HG02642 (cell line): ENCODE data around the gene RGPD3.
"Not testable (repeated sequence)": the region's sequence is repeated elsewhere in the genome, so short reads cannot be mapped to it uniquely, and the experiment has no call there.

ENCODE experiments used
- ATAC-seq: cut with Tn5 transposase; IDR thresholded peaks from one replicate; pipeline ENCODE4 v1.9.1; 2021; ENCODE audit warnings: mild to moderate bottlenecking; ENCODE audit not compliant: unreplicated experiment, poor library complexity

Gene RGPD3

DNA sequence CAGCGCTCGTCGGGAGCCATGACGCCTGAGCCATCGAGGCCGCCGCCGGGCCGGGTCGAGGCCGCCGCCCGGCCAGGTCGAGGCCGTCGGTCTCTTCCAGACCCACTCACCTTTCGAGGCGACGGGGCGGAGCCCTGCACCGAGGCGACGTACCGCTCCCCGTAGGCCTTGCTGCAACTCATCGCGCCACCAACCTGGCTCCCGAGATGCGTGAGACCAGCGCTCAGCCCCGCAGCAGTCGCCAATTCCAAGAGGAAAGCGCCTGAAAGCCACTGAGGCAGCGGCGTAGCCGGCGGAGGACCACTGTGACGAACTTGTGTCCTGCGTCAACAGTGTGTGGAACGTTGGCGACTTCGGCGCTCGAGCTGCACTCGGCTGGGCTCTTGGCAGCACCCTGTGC lies at the start of gene RGPD3:
Gene RGPD3, minus strand, starts transcription at position 307 of the 400 bp plus-strand sequence. Its CDS starts 125 bp downstream, at position 182.
- not testable (repeated sequence) for ATAC-seq

DNA sequence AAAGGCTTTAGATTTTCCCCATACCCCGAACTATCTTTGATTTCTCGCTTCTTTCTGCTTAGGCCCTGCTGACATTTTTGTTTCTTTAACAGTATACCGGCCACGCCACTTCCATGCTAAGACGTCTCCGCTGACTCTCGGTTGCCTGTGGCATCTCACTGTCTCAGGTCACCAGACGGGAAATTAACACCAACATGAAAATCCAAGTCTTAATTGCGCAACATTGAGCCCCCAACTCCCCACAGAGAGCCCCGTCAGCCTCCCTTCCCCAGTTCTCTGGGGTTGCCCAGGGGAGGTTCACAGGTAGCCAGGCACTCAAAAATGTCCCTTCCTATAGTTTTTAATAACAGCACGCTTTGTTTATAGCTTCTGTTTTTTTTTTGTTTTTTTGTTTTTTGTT lies 49.1 kb upstream of the RGPD3 start:
- ATAC-seq, result no peak

GRCh38 chr2:106516864-106517263 lies 48.7 kb upstream of the RGPD3 start:
- ATAC-seq, result no peak

- ATAC-seq, result no peak
Observed at GRCh38 chr2:106516436-106516835, 48.2 kb upstream of the RGPD3 start.

GRCh38 chr2:106514827-106515226 lies 46.6 kb upstream of the RGPD3 start:
- not testable (repeated sequence) for ATAC-seq

- ATAC-seq, result not testable (repeated sequence)
Observed at GRCh38 chr2:106513391-106513790, 45.2 kb upstream of the RGPD3 start.

GRCh38 chr2:106511934-106512333 lies 43.7 kb upstream of the RGPD3 start:
- ATAC-seq, result not testable (repeated sequence)

DNA sequence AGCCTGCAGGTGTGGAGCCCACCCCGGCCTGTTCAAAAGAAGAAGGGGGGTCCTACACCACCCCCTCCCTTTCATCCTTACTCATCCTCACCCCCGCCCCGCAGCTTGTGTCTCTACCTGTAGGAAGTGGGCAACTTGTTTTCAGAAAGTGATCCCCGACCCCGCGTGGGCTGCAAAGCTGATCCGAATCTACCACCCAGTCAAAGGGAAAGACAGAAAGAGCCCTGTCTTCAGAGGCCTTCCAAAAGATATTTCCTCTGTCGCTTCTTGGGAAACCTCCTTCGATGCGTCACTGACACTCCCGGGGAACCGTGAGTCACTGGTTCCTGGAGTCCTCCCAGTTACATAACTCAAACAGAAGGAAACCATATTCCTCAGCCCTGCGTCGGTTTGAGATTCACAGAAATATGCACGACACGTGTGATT lies 43.3 kb upstream of the RGPD3 start:
- ATAC-seq, result not testable (repeated sequence)

DNA sequence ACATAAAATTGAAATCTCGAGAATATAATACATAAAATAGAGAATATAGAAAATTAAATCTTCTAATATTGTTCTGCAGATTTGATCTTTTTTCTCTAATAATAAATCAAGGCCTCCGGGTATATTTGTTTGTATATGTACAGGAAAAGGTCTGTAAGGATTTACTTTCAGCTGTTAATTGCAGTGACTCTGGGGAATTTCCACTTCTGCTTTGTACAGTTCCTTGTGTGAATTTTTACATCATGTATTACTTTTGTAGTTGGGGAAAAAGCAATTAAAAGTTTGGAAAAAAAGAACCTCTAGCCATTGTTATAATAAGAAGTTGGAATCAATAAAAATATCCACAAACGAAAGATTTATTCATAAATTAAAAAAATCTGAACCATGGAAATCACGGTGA lies 42.6 kb upstream of the RGPD3 start:
- not testable (repeated sequence) for ATAC-seq

- not testable (repeated sequence) for ATAC-seq
Observed at GRCh38 chr2:106509374-106509770, 41.2 kb upstream of the RGPD3 start.

GRCh38 chr2:106508660-106509373 lies 40.6 kb upstream of the RGPD3 start:
- ATAC-seq, result not testable (repeated sequence)

GRCh38 chr2:106506002-106506687 lies 37.9 kb upstream of the RGPD3 start:
- ATAC-seq, result not testable (repeated sequence)

GRCh38 chr2:106504787-106505186 lies 36.6 kb upstream of the RGPD3 start:
- not testable (repeated sequence) for ATAC-seq

GRCh38 chr2:106504192-106504591 lies 36.0 kb upstream of the RGPD3 start:
- not testable (repeated sequence) for ATAC-seq

DNA sequence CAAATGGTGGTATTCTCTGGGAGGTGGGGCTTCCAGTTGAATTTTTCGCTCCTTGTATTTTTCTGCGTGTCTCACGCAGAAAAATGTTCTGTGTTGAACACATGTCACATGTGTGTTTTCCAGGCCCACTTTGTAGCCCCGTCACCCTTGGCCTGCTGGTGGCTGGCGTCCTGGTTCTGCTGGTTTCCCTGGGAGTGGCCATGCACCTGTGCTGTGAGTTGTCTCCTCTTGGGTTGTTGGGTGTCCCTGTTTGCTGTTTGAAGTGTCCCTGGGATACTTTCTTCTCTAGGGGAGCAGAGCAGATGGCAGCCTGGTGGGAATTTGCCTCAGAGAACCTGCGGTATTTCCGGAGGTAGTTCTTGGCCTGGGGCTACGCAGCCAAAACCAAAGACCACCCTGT lies 34.1 kb upstream of the RGPD3 start:
- not testable (repeated sequence) for ATAC-seq

DNA sequence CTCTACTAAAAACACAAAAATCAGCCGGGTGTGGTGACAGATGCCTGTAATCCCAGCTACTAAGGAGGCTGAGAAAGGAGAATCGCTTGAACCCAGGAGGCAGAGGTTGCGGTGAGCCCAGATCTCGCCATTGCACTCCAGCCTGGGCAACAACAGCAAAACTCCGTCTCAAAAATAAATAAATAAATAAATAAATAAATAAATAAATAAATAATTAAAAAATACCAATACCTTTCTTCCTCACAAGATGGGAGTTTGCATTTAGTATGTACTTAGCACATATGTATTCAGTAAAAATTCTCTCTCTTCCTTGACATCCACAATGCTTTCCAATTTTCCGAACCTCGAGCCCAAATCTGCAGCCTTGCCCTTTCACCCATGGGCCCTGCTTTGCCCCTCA lies 32.1 kb upstream of the RGPD3 start:
- ATAC-seq, result not testable (repeated sequence)

GRCh38 chr2:106498549-106498948 lies 30.3 kb upstream of the RGPD3 start:
- ATAC-seq, result not testable (repeated sequence)

- ATAC-seq, result not testable (repeated sequence)
Observed at GRCh38 chr2:106492913-106493312, 24.7 kb upstream of the RGPD3 start.

DNA sequence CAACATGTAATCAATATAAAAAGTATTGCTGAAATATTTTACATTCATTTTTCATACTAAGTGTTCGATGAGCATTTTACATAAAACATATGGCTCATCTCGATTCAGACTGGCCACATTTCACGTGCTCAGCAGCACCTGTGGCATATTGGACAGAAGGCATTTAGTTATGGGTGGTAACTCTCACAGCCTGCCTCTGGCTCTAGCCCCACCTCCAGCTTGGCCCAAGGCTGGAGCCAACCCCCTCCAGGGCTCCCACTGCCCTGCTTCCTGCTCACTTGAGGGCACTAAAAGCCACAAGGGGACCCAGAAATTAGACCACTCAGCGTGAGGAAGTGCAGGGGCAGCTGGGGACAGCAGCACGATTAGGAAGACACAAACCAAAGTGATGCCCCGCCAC lies 24.2 kb upstream of the RGPD3 start:
- ATAC-seq, result not testable (repeated sequence)

DNA sequence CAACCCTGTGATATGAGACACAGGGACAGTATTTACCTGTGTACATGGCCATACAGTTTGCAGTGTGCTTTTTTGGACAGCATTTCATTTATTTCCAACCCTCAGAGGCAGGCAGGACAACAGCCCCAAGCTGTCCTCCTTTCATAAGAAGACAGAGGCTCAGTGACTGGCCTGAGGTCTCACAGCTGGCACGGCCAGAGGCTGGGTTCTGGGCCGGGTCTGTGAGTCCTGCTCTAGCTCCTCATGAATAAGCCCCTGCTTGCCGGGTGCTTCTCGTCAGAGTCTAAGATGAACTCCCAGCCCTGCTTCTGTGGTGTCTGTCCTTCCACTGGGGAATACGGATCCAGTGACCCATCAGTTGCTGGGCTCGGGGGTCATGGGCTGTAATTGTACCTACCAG lies 21.5 kb upstream of the RGPD3 start:
- not testable (repeated sequence) for ATAC-seq

DNA sequence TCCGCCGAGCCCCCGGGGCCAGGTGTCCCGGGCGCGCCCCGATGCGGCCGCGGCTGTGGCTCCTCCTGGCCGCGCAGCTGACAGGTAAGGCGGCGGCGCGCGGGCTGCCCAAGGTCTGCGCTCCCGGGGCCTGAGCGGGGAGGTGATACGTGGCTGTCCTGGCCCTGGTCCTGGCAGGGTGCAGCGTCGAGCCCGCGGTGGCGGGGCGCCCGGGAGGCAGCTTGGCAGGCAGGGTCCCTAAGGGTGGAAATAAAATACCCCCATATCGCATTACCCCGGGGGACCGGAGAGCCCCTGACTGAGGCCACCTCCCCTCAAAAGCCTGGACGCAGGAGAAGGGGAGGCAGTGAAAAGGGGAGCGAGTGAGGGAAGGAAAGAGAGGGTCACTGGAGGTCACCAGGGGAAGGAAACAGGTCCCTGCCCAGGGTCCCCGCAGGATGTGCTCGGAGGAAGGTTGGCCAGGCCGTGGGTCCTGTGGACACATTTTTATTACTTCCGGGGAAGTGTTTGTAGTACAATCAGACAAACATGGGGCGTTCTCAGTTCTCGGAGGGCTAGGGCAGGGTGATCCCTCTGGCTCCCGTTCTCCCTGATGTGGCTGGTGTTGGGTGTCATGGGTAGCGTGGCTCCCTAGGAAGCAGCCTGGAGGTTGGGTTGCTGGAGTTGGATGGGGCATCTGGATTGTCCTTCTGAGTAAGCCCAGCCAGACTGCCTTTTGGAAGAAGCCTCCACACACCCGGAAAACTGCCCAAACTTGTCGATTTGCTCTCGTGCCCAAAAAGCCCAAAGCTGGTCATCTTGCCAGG lies 19.4 kb upstream of the RGPD3 start:
- ATAC-seq, result not testable (repeated sequence)
